Spleen (tissue), 11 donors: ENCODE measurements around the gene CIB4. TPM values are rescaled to one million over a fixed set of nuclear protein-coding genes. Genes with fewer than 3 reads are reported as not detected.

ENCODE experiments used
- DNase-seq: peaks from one replicate; pipeline ENCODE4 v3.0.0-alpha.2; 2020
- H3K27ac ChIP-seq, 8 donors: fragments of 200-600 bp; sonication (generic) in 7 of 8; 1 replicate in 4 of 8; 2 replicates in 4 of 8; pipeline versions ENCODE4 v1.5.0 to v1.8.0; 2016 to 2021; ENCODE audit warnings: inconsistent platforms in 4 of 8, mild to moderate bottlenecking in 4 of 8, moderate library complexity in 1 of 8
- H3K27me3 ChIP-seq, 7 donors: fragments of 200-600 bp; sonication (generic) in 6 of 7; replicated peaks in 1 of 7; 1 replicate in 4 of 7; 2 replicates in 3 of 7; pipeline versions ENCODE4 v1.5.0 to v1.8.0; 2016 to 2021; ENCODE audit warnings: inconsistent platforms in 3 of 7, mild to moderate bottlenecking in 1 of 7
- H3K36me3 ChIP-seq, 6 donors: fragments of 200-600 bp; sonication (generic) in 5 of 6; 1 replicate in 4 of 6; 2 replicates in 2 of 6; pipeline versions ENCODE4 v1.5.0 to v1.8.0; 2016 to 2021; ENCODE audit warnings: inconsistent platforms in 2 of 6
- H3K4me1 ChIP-seq, 6 donors: fragments of 200-600 bp; sonication (generic) in 5 of 6; 1 replicate in 3 of 6; 2 replicates in 3 of 6; pipeline versions ENCODE4 v1.5.0 to v1.8.0; 2016 to 2021; ENCODE audit warnings: inconsistent platforms in 3 of 6
- H3K4me3 ChIP-seq, 8 donors: fragments of 200-600 bp; sonication (generic) in 7 of 8; 1 replicate in 4 of 8; 2 replicates in 4 of 8; pipeline versions ENCODE4 v1.5.0 to v1.8.0; 2016 to 2021; ENCODE audit warnings: inconsistent platforms in 4 of 8, mild to moderate bottlenecking in 4 of 8, moderate library complexity in 2 of 8
- H3K9me3 ChIP-seq, 8 donors: fragments of 200-600 bp; sonication (generic) in 7 of 8; 1 replicate in 4 of 8; 2 replicates in 4 of 8; pipeline versions ENCODE4 v1.5.0 to v1.8.0; 2016 to 2021; ENCODE audit warnings: inconsistent platforms in 4 of 8
- POLR2A ChIP-seq, 3 donors: fragments of 450-650 bp; IDR thresholded peaks; one replicate each; pipeline ENCODE4 v1.5.1; 2017; ENCODE audit warnings: antibody characterized with exemption in 3 of 3, mild to moderate bottlenecking in 1 of 3
- POLR2AphosphoS5 ChIP-seq, 3 donors: sonication (generic); formaldehyde crosslinking; IDR thresholded peaks; one replicate each; pipeline ENCODE4 v1.5.1; 2017; ENCODE audit warnings: antibody characterized with exemption in 3 of 3
- WGBS, 5 donors: extraction: QIAGEN DNeasy Blood & Tissue Kit in 3 of 5; methylation state at CpG; one replicate each; pipeline versions ENCODE4 v1.1.5 to v1.1.7; 2013 to 2018; 5-methylcytosine and 5-hydroxymethylcytosine counted together
- intact Hi-C: fragments of 100-400 bp; cut with DNase I; formaldehyde crosslinking; loops from one replicate; pipeline ENCODE4 v1.15.0; 2023; ENCODE audit warnings: low total_unique reads
- polyA plus RNA-seq, 3 donors: library from polyadenylated mRNA; stranded (reverse); fragments of 200-250 nt; gene quantifications; one replicate each; pipeline ENCODE4 v1.2.1, GENCODE V29; 2013
- total RNA-seq, 7 donors: library from RNA; depleted of rRNA in 3 of 7; stranded (reverse); fragments of >200 nt in 3 of 7; fragmentation: NEBNext Ultra II Directional in 4 of 7; extraction: Animal tissue kit (Norgen Biotek cat#: 25700) in 4 of 7; gene quantifications; one replicate each; pipeline versions ENCODE4 v1.1.0 to v1.2.1, GENCODE V29; 2016 to 2021
- TF ChIP-seq, protein P1 (sequence below), 11 experiments: fragments of 200-600 bp in 7 of 11; fragments of 450-650 bp in 4 of 11; sonication (generic) in 4 of 11; IDR thresholded peaks in 8 of 11; conservative IDR thresholded peaks in 3 of 11; 1 replicate in 7 of 11; 2 replicates in 4 of 11; pipeline versions ENCODE4 v1.4.0 to v1.8.0; 2016 to 2021; ENCODE audit warnings: antibody characterized with exemption in 11 of 11, inconsistent platforms in 4 of 11, mild to moderate bottlenecking in 1 of 11
- donor health status: healthy with polysubstance abuse.
- donor health status: DM: no; HTN: no; CAD: no; lungs with moderate emphysema.
- donor health status: DM: no; HTN: no; CAD: no.
- donor health status: Bipolar disorder and iron deficiency.
- donor health status: healthy.
- donor health status: DM: no; HTN: no; CAD: no.
- donor health status: DM: yes; HTN: yes; CAD: no.

CIB4 gene
- total and polyA plus RNA-seq, 10 donors = not detected

DNA sequence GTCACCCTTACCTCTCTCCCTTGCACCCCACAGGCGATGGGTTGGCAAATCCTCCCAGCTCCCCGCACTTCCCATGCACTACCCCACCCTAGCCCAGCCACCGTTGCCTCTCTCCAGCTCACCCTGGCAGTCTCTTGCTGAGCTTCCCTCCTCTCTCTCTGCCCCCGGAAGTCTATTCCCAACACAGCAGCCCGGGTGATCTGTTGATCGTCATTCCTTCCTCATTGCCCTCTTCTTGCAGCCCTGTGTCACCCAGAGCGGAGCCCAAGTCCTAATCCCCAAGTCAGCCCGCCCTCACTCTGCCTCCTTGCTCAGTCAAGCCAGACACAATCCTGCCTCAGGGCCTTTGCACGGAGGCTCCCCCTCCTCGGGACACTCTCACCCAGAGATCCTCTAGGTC is 55.2 kb downstream of the CIB4 start:
- Histone ChIP-seq H3K27ac (no peak overlapping the region), H3K4me3 (no peak overlapping the region), H3K9me3 (no peaks in the 10 kb centered on the region), H3K36me3 (no peaks in the 10 kb centered on the region), H3K27me3 (peaks cover 0 to 72% (median 10%) of the 10 kb centered on the region in 7 donors), H3K4me1 (no peaks in the 10 kb centered on the region)
- TF ChIP-seq POLR2A (IDR thresholded peaks at IDR 0.05) (no peak), POLR2AphosphoS5 (IDR thresholded peaks at IDR 0.05) (no peak)
- TF ChIP-seq, protein P1, sequence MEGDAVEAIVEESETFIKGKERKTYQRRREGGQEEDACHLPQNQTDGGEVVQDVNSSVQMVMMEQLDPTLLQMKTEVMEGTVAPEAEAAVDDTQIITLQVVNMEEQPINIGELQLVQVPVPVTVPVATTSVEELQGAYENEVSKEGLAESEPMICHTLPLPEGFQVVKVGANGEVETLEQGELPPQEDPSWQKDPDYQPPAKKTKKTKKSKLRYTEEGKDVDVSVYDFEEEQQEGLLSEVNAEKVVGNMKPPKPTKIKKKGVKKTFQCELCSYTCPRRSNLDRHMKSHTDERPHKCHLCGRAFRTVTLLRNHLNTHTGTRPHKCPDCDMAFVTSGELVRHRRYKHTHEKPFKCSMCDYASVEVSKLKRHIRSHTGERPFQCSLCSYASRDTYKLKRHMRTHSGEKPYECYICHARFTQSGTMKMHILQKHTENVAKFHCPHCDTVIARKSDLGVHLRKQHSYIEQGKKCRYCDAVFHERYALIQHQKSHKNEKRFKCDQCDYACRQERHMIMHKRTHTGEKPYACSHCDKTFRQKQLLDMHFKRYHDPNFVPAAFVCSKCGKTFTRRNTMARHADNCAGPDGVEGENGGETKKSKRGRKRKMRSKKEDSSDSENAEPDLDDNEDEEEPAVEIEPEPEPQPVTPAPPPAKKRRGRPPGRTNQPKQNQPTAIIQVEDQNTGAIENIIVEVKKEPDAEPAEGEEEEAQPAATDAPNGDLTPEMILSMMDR (IDR thresholded peaks at IDR 0.05 in 8 of 11, conservative IDR thresholded peaks at IDR 0.05 in 3 of 11) = no peak
- intact Hi-C loops = no loop called here
- DNase-seq = peak; percentile 60
- 61 to 79% (median 72%) methylated on average over 10 of the region's 10 CpGs for WGBS, 5 donors

DNA sequence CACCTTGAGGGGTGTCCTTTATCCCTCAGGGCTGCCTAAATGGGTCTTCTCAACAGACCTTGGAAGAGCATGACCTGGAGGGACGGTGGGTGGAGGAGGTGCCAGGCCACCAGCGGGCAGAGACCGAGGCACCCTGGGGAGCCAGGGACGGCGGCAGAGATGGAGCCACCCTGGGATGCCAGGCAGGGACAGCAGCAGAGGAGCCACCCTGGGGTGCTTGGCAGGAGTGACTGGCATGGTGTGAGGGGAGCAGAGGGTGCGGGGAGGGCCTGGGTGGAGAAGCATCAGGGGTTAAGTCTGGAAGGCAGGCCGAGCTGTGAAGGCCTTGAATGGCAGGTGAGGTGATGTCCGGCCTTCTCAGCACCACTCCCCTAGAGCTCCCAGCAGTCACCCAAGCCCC is 56.1 kb downstream of the CIB4 start:
- Histone ChIP-seq H3K4me3 (no peak overlapping the region), H3K27me3 (peaks cover 0 to 77% (median 10%) of the 10 kb centered on the region in 7 donors), H3K9me3 (no peaks in the 10 kb centered on the region), H3K27ac (no peak overlapping the region), H3K4me1 (no peaks in the 10 kb centered on the region), H3K36me3 (no peaks in the 10 kb centered on the region)
- TF ChIP-seq POLR2A (IDR thresholded peaks at IDR 0.05) (no peak), POLR2AphosphoS5 (IDR thresholded peaks at IDR 0.05) (no peak)
- TF ChIP-seq, protein P1 (IDR thresholded peaks at IDR 0.05 in 8 of 11, conservative IDR thresholded peaks at IDR 0.05 in 3 of 11) = no peak
- WGBS, 5 donors = 83 to 93% (median 89%) methylated on average over 8 of the region's 8 CpGs
- DNase-seq = peak; percentile 48
- intact Hi-C loops = no loop called here

DNA sequence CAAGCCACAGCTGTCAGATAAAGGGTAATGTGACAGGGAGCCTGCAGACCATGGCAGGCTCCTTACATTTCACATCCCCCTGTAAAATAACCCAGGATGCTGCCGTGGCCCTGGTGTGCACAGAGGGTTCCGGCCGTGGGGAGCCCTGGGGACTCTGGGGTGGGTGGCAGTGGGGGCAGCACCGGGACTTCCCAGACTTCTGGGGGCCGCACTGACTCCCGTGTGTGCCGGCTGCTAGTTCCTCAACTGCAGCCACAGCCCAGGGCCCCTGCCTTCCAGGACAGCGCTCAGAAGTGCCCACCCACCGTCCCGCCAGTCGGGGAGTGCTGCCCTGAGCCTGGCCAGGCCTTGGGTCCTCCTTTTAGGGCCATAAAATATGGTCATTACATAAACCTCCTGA is 56.5 kb downstream of the CIB4 start:
- H3K36me3 ChIP-seq = no peaks in the 10 kb centered on the region
- peak; percentile 57 for DNase-seq
- 60 to 79% (median 68%) methylated on average over 7 to 11 of the region's 11 CpGs for WGBS, 5 donors
- no peaks in the 10 kb centered on the region for H3K4me1 ChIP-seq
- no peak for TF ChIP-seq POLR2A (IDR thresholded peaks at IDR 0.05)
- TF ChIP-seq POLR2AphosphoS5 (IDR thresholded peaks at IDR 0.05) = no peak
- TF ChIP-seq, protein P1 (IDR thresholded peaks at IDR 0.05 in 8 of 11, conservative IDR thresholded peaks at IDR 0.05 in 3 of 11) = no peak
- peaks cover 0 to 77% (median 10%) of the 10 kb centered on the region in 7 donors for H3K27me3 ChIP-seq
- no peak overlapping the region for H3K4me3 ChIP-seq
- intact Hi-C loops = no loop called here
- H3K9me3 ChIP-seq = no peaks in the 10 kb centered on the region
- no peak overlapping the region for H3K27ac ChIP-seq

DNA sequence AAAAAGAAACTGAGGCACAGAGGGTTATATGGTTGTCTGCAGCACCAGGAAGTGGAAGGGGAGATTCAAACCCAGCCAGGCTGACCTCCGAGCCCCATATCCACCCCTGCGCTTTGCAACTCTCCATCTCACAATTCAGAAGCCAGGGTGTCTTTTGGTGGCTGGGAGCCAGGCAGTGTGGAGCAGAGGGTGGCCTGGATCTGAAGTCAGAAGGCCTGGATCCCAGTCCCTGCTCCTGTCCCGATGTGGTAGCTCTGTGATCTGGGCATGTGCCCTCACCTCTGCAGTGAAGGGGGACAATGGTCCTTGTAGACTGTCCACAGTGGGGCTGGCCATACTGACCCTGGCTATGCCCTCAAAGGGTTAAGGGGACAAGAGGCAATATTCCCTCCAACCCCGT is 57.0 kb downstream of the CIB4 start:
- Histone ChIP-seq H3K4me3 (no peak overlapping the region), H3K27me3 (peaks cover 0 to 81% (median 10%) of the 10 kb centered on the region in 7 donors), H3K27ac (no peak overlapping the region), H3K4me1 (no peaks in the 10 kb centered on the region), H3K9me3 (no peaks in the 10 kb centered on the region), H3K36me3 (no peaks in the 10 kb centered on the region)
- WGBS, 5 donors = 73 to 89% (median 79%) methylated on average over 4 of the region's 4 CpGs
- TF ChIP-seq POLR2AphosphoS5 (IDR thresholded peaks at IDR 0.05) = no peak
- TF ChIP-seq, protein P1 (IDR thresholded peaks at IDR 0.05 in 8 of 11, conservative IDR thresholded peaks at IDR 0.05 in 3 of 11) = no peak
- intact Hi-C loops = no loop called here
- no peak for DNase-seq
